Suprapubic skin (tissue), 4 donors: ENCODE data around the gene WDR5. TPM values are rescaled to one million over a fixed set of nuclear protein-coding genes. Genes with fewer than 3 reads are reported as not detected.

Experiments used
- DNase-seq, 2 donors: peaks; one replicate each; pipeline ENCODE4 v3.0.0-alpha.2; 2019; ENCODE audit warnings: low spot score in 2 of 2
- H3K27ac ChIP-seq: fragments of 200-600 bp; sonication (generic); one replicate; pipeline ENCODE4 v1.5.1; 2019
- H3K27me3 ChIP-seq: fragments of 200-600 bp; sonication (generic); one replicate; pipeline ENCODE4 v1.5.1; 2019
- H3K36me3 ChIP-seq: fragments of 200-600 bp; sonication (generic); one replicate; pipeline ENCODE4 v1.5.1; 2019
- H3K4me1 ChIP-seq: fragments of 200-600 bp; sonication (generic); one replicate; pipeline ENCODE4 v1.5.1; 2019
- H3K4me3 ChIP-seq: fragments of 200-600 bp; sonication (generic); one replicate; pipeline ENCODE4 v1.5.1; 2019; ENCODE audit warnings: mild to moderate bottlenecking
- H3K9me3 ChIP-seq: fragments of 200-600 bp; sonication (generic); one replicate; pipeline ENCODE4 v1.5.1; 2019
- EP300 ChIP-seq: sonication (generic); formaldehyde crosslinking; IDR thresholded peaks from one replicate; pipeline ENCODE4 v1.6.1; 2017; ENCODE audit warnings: antibody characterized with exemption
- POLR2A ChIP-seq, 2 donors: fragments of 450-650 bp; IDR thresholded peaks; one replicate each; pipeline ENCODE4 v1.6.1; 2017; ENCODE audit warnings: antibody characterized with exemption in 2 of 2, mild to moderate bottlenecking in 2 of 2, moderate library complexity in 2 of 2
- POLR2AphosphoS5 ChIP-seq, 3 donors: sonication (generic); formaldehyde crosslinking; IDR thresholded peaks; one replicate each; pipeline ENCODE4 v1.6.1; 2017; ENCODE audit warnings: antibody characterized with exemption in 3 of 3
- WGBS: methylation state at CpG from one replicate; pipeline ENCODE4 v1.1.5; 2018; 5-methylcytosine and 5-hydroxymethylcytosine counted together
- total RNA-seq, 4 donors: library from RNA; depleted of rRNA; stranded (reverse); fragments of >200 nt; gene quantifications; one replicate each; pipeline ENCODE4 v1.1.0, GENCODE V29; 2016
- TF ChIP-seq, protein P1 (sequence below), 2 donors: fragments of 200-600 bp in 1 of 2; fragments of 450-650 bp in 1 of 2; sonication (generic) in 1 of 2; IDR thresholded peaks; one replicate each; pipeline ENCODE4 v1.5.1; 2016 to 2019; ENCODE audit warnings: antibody characterized with exemption in 2 of 2, mild to moderate bottlenecking in 1 of 2, moderate library complexity in 1 of 2

The WDR5 gene
- total RNA-seq, 4 donors from 2014 or later = 21.7 to 37.8 (median 26.5) TPM

DNA sequence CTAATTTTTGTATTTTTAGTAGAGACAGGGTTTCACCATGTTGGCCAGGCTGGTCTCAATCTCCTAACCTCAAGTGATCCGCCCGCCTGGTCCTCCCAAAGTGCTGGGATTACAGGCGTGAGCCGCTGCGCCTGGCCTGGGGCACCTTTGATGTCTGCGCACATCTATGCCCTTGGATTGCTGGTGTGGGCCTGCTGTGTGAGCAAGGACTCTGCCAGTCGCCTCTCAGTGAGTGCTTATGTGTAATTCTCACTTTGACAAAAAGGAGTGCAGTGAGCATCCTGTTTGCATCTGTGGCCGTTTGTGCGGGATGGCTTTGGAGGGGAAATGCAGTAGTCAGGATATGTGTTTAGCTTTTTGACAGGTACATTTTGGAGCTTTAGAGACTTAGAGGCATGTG, 9.4 kb downstream of the WDR5 start:
- H3K9me3 ChIP-seq = no peaks in the 10 kb centered on the region
- H3K36me3 ChIP-seq = peaks cover 91% of the 10 kb centered on the region
- 90% methylated on average over 9 of the region's 9 CpGs for WGBS
- H3K27me3 ChIP-seq = no peaks in the 10 kb centered on the region
- H3K27ac ChIP-seq = no peak overlapping the region
- DNase-seq = no peak
- TF ChIP-seq POLR2AphosphoS5 (IDR thresholded peaks at IDR 0.05) = no peak
- TF ChIP-seq, protein P1, sequence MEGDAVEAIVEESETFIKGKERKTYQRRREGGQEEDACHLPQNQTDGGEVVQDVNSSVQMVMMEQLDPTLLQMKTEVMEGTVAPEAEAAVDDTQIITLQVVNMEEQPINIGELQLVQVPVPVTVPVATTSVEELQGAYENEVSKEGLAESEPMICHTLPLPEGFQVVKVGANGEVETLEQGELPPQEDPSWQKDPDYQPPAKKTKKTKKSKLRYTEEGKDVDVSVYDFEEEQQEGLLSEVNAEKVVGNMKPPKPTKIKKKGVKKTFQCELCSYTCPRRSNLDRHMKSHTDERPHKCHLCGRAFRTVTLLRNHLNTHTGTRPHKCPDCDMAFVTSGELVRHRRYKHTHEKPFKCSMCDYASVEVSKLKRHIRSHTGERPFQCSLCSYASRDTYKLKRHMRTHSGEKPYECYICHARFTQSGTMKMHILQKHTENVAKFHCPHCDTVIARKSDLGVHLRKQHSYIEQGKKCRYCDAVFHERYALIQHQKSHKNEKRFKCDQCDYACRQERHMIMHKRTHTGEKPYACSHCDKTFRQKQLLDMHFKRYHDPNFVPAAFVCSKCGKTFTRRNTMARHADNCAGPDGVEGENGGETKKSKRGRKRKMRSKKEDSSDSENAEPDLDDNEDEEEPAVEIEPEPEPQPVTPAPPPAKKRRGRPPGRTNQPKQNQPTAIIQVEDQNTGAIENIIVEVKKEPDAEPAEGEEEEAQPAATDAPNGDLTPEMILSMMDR (IDR thresholded peaks at IDR 0.05) = no peak
- no peak for TF ChIP-seq POLR2A (IDR thresholded peaks at IDR 0.05)
- no peak for TF ChIP-seq EP300
- no peak overlapping the region for H3K4me3 ChIP-seq
- peaks cover 10% of the 10 kb centered on the region for H3K4me1 ChIP-seq

DNA sequence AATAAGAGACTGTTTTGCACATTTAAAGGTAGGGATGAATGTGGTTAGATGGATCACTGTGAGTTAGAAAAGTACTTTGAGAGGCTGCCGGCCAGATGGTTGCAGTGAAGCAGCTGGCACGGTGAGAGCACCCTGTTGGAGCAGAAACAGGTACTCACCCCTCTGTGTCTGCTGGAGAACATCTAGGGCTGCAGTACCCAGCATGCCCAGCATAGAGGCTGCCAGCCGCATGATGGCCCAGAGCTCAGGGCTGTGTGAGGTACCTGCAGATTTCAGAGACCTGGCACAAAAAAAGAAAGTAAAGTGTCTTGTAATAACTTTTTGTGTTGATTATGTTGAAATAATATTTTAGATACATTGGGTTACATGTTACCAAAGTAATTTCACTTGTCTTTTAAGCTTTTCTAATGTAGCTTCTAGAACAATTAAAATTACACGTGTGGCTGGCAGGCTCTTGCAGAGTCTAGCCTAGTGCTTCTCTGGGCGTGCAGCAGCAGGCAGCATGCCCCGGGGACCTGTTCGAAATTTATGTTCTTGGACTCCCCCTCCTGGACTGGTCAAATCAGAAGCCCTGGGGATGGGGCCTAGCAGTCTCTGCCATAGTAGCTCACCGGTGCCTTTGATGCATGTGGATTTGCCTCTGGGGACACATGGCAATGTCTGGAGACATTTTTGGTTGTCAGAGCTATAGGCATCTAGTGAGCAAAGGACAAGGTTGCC, 11.1 kb downstream of the WDR5 start:
- no peak for DNase-seq
- Histone ChIP-seq H3K4me3 (no peak overlapping the region), H3K27me3 (no peaks in the 10 kb centered on the region), H3K4me1 (peaks cover 10% of the 10 kb centered on the region), H3K9me3 (no peaks in the 10 kb centered on the region), H3K36me3 (peaks cover 91% of the 10 kb centered on the region), H3K27ac (no peak overlapping the region)
- WGBS = 46% methylated on average over 6 of the region's 8 CpGs
- TF ChIP-seq POLR2A (IDR thresholded peaks at IDR 0.05) (no peak), EP300 (no peak), POLR2AphosphoS5 (IDR thresholded peaks at IDR 0.05) (no peak)
- TF ChIP-seq, protein P1 (IDR thresholded peaks at IDR 0.05) = no peak

DNA sequence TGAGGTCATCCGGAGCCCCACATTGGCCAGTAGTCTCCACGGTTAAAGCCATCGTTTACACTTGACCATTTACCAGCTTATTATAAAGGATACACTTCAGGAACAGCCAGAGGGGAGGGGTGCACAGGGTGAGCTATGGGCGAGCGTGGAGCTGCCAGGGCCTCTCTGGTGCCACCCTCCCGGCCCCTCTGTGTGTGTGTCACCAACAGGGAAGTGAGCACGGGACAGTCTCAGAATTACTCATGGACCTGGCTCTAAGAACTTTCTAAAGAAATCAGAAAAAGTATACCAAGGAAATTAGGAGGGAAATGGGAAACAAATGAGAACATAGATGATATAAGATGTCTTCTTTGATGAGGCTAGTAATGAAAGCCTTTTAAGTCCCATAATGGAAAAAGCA, 13.5 kb downstream of the WDR5 start:
- 96% methylated on average over 4 of the region's 7 CpGs for WGBS
- TF ChIP-seq POLR2A (IDR thresholded peaks at IDR 0.05) = no peak
- no peak for TF ChIP-seq POLR2AphosphoS5 (IDR thresholded peaks at IDR 0.05)
- TF ChIP-seq, protein P1 (IDR thresholded peaks at IDR 0.05) = no peak
- no peak for TF ChIP-seq EP300
- peaks cover 91% of the 10 kb centered on the region for H3K36me3 ChIP-seq

DNA sequence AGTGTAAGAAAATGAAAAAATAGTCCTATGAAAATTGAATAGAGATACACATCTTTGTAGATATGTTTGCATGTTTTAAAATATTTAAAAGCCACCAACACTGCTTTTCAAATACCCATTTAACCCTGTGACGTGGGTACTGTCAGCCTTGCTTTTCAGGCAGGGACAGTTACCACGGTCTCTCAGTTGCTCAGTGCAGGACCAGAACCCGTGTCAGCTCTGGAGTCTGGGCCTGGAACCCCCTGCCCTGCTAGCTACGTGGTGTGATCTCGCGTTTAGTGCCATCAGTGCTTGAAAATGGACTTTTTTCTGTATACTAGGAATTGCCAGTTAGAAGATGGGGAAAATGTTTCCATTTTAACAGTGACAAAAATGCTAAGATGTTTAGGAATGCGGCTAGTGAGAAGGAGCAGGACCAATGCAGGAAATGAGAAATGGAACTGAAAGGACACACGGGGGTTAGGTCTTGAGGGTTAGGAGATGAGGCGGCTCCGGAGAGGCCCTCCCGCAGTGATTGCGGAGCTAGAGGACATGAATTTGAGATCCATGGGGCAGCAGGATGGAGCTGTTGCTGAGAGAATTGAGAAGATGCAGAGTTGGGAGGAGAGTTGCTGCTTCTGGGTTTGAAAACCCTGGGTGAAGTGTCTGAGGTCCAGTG, 14.8 kb downstream of the WDR5 start:
- Histone ChIP-seq H3K4me1 (peaks cover 10% of the 10 kb centered on the region), H3K4me3 (no peak overlapping the region), H3K27me3 (no peaks in the 10 kb centered on the region), H3K27ac (no peak overlapping the region), H3K36me3 (peaks cover 91% of the 10 kb centered on the region), H3K9me3 (no peaks in the 10 kb centered on the region)
- TF ChIP-seq POLR2AphosphoS5 (IDR thresholded peaks at IDR 0.05) = no peak
- no peak for TF ChIP-seq EP300
- TF ChIP-seq, protein P1 (IDR thresholded peaks at IDR 0.05) = no peak
- no peak for TF ChIP-seq POLR2A (IDR thresholded peaks at IDR 0.05)
- DNase-seq = no peak
- WGBS = 87% methylated on average over 12 of the region's 12 CpGs

More for the DNA sequence above, 13.5 kb downstream of the WDR5 start:
- no peak overlapping the region for H3K27ac ChIP-seq
- no peak overlapping the region for H3K4me3 ChIP-seq
- H3K9me3 ChIP-seq = no peaks in the 10 kb centered on the region
- no peak for DNase-seq
- H3K4me1 ChIP-seq = peaks cover 10% of the 10 kb centered on the region
- no peaks in the 10 kb centered on the region for H3K27me3 ChIP-seq

DNA sequence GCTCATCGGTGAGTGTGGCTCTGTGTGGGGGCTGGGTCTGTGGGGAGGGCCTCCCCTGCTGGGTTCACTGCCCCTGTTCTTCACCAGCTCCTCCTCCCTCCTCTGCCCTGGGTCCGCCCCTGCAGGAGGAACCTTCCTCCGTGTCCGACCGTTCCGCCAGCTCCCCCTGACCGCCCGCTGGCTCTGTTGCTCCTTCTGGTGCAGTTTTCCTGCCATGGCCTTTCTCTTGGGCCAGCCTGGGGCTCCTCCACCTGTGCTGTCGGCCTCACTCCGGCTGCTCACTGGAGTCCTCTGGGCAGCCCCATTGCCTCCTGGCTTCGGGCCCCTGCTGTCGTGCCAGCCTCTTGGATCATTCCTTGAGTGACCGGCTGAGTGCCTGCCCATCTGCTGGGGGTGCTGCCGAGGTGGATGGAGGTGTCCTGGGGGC, 16.2 kb downstream of the WDR5 start:
- Histone ChIP-seq H3K4me3 (no peak overlapping the region), H3K36me3 (peaks cover 97% of the 10 kb centered on the region), H3K27me3 (no peaks in the 10 kb centered on the region), H3K27ac (no peak overlapping the region), H3K4me1 (peaks cover 3% of the 10 kb centered on the region), H3K9me3 (no peaks in the 10 kb centered on the region)
- 92% methylated on average over 14 of the region's 14 CpGs for WGBS
- no peak for TF ChIP-seq POLR2AphosphoS5 (IDR thresholded peaks at IDR 0.05)
- TF ChIP-seq POLR2A (IDR thresholded peaks at IDR 0.05) = no peak
- TF ChIP-seq EP300 = no peak
- TF ChIP-seq, protein P1 (IDR thresholded peaks at IDR 0.05) = no peak
- no peak for DNase-seq
